Mucosa of descending colon (tissue), 3 donors: Measurements from ENCODE around the gene EPX. TPM values are rescaled to one million over a fixed set of nuclear protein-coding genes. Genes with fewer than 3 reads are reported as not detected.

Source experiments
- ATAC-seq: fragments of 200-7000 bp; cut with Tn5 transposase; one replicate; pipeline ENCODE4 v1.9.1; 2020; ENCODE audit warnings: mild to moderate bottlenecking, moderate library complexity
- DNase-seq, 3 donors: peaks; one replicate each; pipeline ENCODE4 v3.0.0-alpha.2; 2020
- H3K36me3 ChIP-seq: fragments of 200-600 bp; one replicate; pipeline ENCODE4 v1.8.0; 2021; ENCODE audit warnings: low read depth, mild to moderate bottlenecking
- H3K4me1 ChIP-seq: fragments of 200-600 bp; one replicate; pipeline ENCODE4 v1.8.0; 2021; ENCODE audit warnings: low read depth, mild to moderate bottlenecking
- H3K4me3 ChIP-seq: fragments of 200-600 bp; one replicate; pipeline ENCODE4 v1.8.0; 2021; ENCODE audit warnings: mild to moderate bottlenecking
- H3K9me3 ChIP-seq: fragments of 200-600 bp; one replicate; pipeline ENCODE4 v1.8.0; 2021; ENCODE audit warnings: mild to moderate bottlenecking
- intact Hi-C, 2 donors: fragments of 100-400 bp; cut with DNase I in 1 of 2; cut with micrococcal nuclease in 1 of 2; formaldehyde crosslinking; loops; one replicate each; pipeline versions ENCODE4 v1.11.0 to v1.11.1; 2022; cut with DNase I, micrococcal nuclease
- total RNA-seq, 3 donors: library from RNA; stranded (reverse); fragmentation: NEBNext Ultra II Directional in 2 of 3; extraction: Animal tissue kit (Norgen Biotek cat#: 25700) in 2 of 3; gene quantifications; one replicate each; pipeline versions ENCODE4 v1.2.1 to v1.2.4, GENCODE V29; 2021 to 2023
- TF ChIP-seq, protein P1 (sequence below): fragments of 200-600 bp; IDR thresholded peaks from one replicate; pipeline ENCODE4 v1.8.0; 2022; ENCODE audit warnings: antibody characterized with exemption, mild to moderate bottlenecking
- donor health status: DM: no; HTN: no; CAD: no; lungs with moderate emphysema.
- donor health status: DM: no; HTN: no; CAD: no.
- donor health status: DM: no; HTN: yes; CAD: no.

EPX gene
- total RNA-seq, 3 donors from 2014 or later, result not detected

DNA sequence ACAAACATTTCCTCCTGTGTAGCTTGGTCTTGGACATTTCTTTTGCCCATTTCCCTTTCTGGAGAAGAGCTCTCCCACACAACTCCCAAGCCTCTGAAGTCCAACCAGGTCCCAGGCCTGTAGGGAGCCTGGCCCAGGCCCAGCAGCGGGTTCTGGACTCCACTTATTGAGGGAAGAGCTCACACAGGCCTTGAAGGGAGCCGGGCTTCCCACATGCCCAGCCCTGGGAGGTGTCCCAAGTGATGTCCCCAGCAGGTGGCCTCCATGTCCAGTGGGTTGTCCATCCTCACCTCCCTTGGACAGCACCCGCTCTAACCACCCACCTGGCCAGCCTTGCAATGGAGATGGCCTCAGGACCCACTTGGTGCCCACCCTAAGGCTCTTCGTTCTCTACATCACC is 5.9 kb upstream of the EPX start:
- TF ChIP-seq, protein P1, sequence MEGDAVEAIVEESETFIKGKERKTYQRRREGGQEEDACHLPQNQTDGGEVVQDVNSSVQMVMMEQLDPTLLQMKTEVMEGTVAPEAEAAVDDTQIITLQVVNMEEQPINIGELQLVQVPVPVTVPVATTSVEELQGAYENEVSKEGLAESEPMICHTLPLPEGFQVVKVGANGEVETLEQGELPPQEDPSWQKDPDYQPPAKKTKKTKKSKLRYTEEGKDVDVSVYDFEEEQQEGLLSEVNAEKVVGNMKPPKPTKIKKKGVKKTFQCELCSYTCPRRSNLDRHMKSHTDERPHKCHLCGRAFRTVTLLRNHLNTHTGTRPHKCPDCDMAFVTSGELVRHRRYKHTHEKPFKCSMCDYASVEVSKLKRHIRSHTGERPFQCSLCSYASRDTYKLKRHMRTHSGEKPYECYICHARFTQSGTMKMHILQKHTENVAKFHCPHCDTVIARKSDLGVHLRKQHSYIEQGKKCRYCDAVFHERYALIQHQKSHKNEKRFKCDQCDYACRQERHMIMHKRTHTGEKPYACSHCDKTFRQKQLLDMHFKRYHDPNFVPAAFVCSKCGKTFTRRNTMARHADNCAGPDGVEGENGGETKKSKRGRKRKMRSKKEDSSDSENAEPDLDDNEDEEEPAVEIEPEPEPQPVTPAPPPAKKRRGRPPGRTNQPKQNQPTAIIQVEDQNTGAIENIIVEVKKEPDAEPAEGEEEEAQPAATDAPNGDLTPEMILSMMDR, result no peak
- no peak for ATAC-seq
- Histone ChIP-seq H3K36me3 (no peaks in the 10 kb centered on the region), H3K4me3 (no peak overlapping the region), H3K4me1 (no peaks in the 10 kb centered on the region), H3K9me3 (no peaks in the 10 kb centered on the region)
- intact Hi-C loops, result no loop called here
- no peak for DNase-seq

DNA sequence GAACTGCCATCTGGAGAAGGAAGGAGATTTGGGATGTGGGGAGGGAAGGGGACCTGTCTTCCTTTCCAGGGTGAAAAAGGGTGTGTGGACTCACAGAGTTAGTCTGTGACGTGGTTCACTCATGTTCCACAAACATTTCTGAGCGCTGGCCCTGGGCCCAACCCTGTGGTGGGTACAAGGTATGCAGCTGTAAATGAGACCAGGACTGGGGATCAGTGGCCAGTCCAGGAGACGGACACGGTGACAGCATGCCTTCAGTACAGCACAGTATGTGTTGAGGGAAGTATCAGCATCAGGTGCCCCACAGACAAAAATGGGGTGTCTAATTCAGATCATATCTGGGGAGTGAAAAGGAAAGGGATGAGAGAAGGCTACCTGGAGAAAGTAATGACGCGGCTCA is 5.5 kb upstream of the EPX start:
- ATAC-seq (no peak), DNase-seq (no peak)
- no peaks in the 10 kb centered on the region for H3K36me3 ChIP-seq
- TF ChIP-seq, protein P1, result no peak
- no peak overlapping the region for H3K4me3 ChIP-seq
- no peaks in the 10 kb centered on the region for H3K4me1 ChIP-seq
- intact Hi-C loops, result no loop called here
- no peaks in the 10 kb centered on the region for H3K9me3 ChIP-seq

- no peaks in the 10 kb centered on the region for H3K4me1 ChIP-seq
- DNase-seq, result no peak
- TF ChIP-seq, protein P1, result no peak
- no peaks in the 10 kb centered on the region for H3K36me3 ChIP-seq
- H3K9me3 ChIP-seq, result no peaks in the 10 kb centered on the region
- ATAC-seq, result no peak
- intact Hi-C loops, result no loop called here
- H3K4me3 ChIP-seq, result no peak overlapping the region
Measured at GRCh38 chr17:58187675-58188074, 4.9 kb upstream of the EPX start.

DNA sequence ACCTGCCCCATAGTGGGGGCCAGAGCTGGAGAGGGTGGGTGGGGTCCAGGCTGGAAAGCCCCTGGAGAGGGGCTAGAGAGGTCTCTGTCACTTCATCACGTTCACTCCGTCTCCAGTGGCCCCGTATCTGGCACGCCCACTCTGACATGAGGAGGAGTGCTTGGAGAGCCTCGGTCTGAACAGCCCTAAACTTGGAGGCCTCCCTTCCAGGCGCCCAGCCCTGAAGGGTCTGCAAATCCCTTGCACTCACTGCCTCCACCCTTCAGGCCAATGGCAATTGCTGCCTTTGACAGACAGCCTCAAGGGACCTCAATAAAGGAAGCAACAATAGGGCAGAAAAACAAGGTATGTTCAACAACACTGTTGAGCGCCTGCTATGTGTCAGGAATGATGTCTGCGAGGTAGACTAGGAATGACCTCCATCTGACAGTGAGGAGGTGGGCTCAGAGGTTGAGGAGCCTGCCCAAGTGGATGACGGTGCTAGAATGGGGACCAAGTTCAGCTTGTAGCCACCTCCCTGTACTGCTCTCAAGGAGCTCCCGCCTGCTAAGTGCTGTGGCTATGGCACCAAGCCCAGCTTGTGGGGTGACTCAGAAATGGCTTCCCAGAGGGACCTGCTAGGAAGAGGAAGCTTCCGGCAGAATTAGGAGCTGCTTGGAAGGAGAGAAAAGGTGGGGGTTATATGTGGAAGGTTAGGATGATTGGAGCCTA is 2.9 kb upstream of the EPX start:
- no peaks in the 10 kb centered on the region for H3K36me3 ChIP-seq
- H3K4me1 ChIP-seq, result no peaks in the 10 kb centered on the region
- intact Hi-C loops, result no loop called here
- H3K9me3 ChIP-seq, result no peaks in the 10 kb centered on the region
- no peak overlapping the region for H3K4me3 ChIP-seq
- ATAC-seq (peak; percentile 45), DNase-seq (no peak)
- TF ChIP-seq, protein P1, result no peak

DNA sequence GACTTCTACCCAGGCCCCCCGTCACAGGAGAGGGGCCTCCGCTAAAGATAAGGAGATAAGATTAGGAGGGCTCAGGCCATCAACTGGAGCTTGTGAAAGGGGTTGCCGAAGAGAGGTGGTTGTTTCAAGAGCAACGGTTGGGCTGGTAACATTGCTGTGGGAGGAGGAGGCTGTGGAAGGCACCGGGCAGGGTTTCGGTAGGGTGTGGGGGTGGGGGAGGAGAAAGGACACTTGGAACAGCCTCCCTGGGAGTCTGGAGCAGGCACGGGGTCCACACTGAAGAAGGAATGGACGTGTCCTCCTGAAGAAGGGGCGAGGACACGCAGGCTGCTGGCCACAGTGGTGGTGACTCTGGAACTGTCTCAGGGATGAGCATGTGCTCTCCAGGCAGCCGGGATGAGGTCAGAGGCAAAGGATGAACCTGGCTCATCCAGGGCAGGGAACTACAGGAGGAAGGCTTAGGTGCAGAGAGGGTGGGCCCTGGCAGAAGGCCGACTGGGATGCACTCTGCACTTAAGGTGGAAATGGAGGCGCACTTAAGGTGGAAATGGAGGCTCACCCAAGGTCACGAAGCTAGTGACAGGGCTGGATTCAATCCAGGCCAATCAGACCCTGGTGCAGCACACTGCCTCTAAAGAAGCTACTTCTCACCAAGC is 1.2 kb upstream of the EPX start:
- no peak for ATAC-seq
- no peak overlapping the region for H3K4me3 ChIP-seq
- DNase-seq, result no peak
- intact Hi-C loops, result no loop called here
- TF ChIP-seq, protein P1, result no peak
- no peaks in the 10 kb centered on the region for H3K4me1 ChIP-seq
- H3K9me3 ChIP-seq, result no peaks in the 10 kb centered on the region
- no peaks in the 10 kb centered on the region for H3K36me3 ChIP-seq
